ENCODE results near the gene PCDHB12. TPM values are rescaled to one million over a fixed set of nuclear protein-coding genes. Genes with fewer than 3 reads are reported as not detected.

The PCDHB12 gene
- total and polyA plus RNA-seq, 9 of the 15 experiments (the other 6 are each of a cell fraction or from before 2014, with no cell fraction given), result not detected

DNA sequence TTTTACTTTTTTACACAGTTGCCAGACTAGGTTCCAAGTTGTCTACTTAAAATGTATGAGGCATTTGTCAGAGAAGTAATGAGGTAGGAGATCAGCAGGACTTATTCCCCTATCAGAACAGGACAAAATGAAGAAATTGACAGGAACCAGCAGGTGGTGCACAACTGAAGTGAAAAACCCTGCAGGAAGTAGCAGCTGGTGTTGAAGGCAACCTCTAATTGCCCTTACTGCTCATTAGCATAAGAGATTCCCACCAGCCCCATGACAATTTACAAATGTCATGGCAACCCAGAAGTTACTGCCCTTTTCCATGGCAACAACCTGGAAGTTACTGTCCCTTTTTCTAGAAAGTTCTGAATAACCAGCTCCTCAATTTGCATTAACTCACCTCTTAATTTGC lies 42.1 kb downstream of the PCDHB12 start:
- ChIA-PET POLR2A (interaction anchor here (0.6 to 0.7 kb wide), 2 partner anchors 12 to 42 kb away, joined by 3 to 5 read pairs; no protein-coding TSS in a partner anchor), CTCF (ENCODE audit: low intra/inter-chr PET ratio) (no interaction called here)
- ATAC-seq (no peak), DNase-seq (ENCODE audit: extremely low read depth in 1 of 4, low spot score in 3 of 4) (no peak), FAIRE-seq (no peak)
- no peak overlapping the region for H3K4me3 ChIP-seq
- no peak overlapping the region for H3K9ac ChIP-seq (ENCODE audit: insufficient read depth in 1 of 2, low read depth in 2 of 2, low read length in 2 of 2)
- H3K4me1 ChIP-seq (replicated peaks in 1 of 2; ENCODE audit: control insufficient read depth in 2 of 2, insufficient read depth in 2 of 2, low read length in 2 of 2), result no peaks in the 10 kb centered on the region
- H3K9me3 ChIP-seq (replicated peaks; ENCODE audit: control insufficient read depth, insufficient read depth, low read depth, low read length), result no peaks in the 10 kb centered on the region
- no peak overlapping the region for H3K27ac ChIP-seq (ENCODE audit: extremely low read depth, low read depth, low read length)
- in situ Hi-C loops (cut with MboI) (no loop called here), intact Hi-C loops (cut with micrococcal nuclease) (no loop called here)
- no peak overlapping the region for H3K4me2 ChIP-seq (ENCODE audit: insufficient read depth, low read length)
- no peaks in the 10 kb centered on the region for H3K79me2 ChIP-seq (ENCODE audit: control insufficient read depth, insufficient read depth, low read length)
- no peaks in the 10 kb centered on the region for H3K36me3 ChIP-seq (ENCODE audit: control insufficient read depth, insufficient read depth, low read length)
- H4K20me1 ChIP-seq (replicated peaks; ENCODE audit: control insufficient read depth, insufficient read depth, low read length), result no peaks in the 10 kb centered on the region
- TF ChIP-seq SMAD1 (IDR thresholded peaks at IDR 0.05; ENCODE audit: low read depth, low read length, partially characterized antibody) (no peak), ZNF354B (CRISPR knock-in tag; IDR thresholded peaks at IDR 0.05) (no peak), ARID1B (IDR thresholded peaks at IDR 0.05) (no peak)
- BruUV-seq (replicated peaks), result no TSS peak
- no peaks in the 10 kb centered on the region for H3K9me1 ChIP-seq (ENCODE audit: control insufficient read depth, insufficient read depth, low read length)
- peaks cover 0 to 5% of the 10 kb centered on the region in 2 experiments; a peak in 1 of 5 replicates for H3K27me3 ChIP-seq (ENCODE audit: control insufficient read depth in 2 of 2, insufficient read depth in 2 of 2, low read length in 2 of 2)
- no peak overlapping the region for H2AFZ ChIP-seq (ENCODE audit: low read depth, low read length)

DNA sequence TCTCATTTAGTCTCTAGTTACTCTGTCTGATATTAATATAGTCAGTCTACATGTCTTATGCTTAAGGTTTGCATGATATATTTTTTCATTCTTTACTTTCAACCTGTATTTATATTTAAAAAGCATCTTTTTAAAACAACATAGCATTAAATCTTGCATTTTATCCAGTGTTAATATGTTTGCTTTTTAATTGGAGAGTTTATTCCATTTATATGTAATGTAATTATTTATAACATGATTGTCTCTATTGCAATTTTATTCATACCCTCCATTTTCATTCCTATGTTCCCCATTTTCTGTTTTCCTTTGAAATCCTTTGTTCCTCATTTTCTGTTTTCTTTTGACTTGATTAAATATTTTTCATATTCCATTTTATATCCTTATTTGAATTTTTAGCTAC lies 49.9 kb downstream of the PCDHB12 start:
- ChIA-PET POLR2A (no interaction called here), CTCF (ENCODE audit: low intra/inter-chr PET ratio) (no interaction called here)
- no peak overlapping the region for H3K4me2 ChIP-seq (ENCODE audit: insufficient read depth, low read length)
- no peaks in the 10 kb centered on the region for H3K4me1 ChIP-seq (replicated peaks in 1 of 2; ENCODE audit: control insufficient read depth in 2 of 2, insufficient read depth in 2 of 2, low read length in 2 of 2)
- no peaks in the 10 kb centered on the region for H3K79me2 ChIP-seq (ENCODE audit: control insufficient read depth, insufficient read depth, low read length)
- DNase-seq (ENCODE audit: extremely low read depth in 1 of 4, low spot score in 3 of 4) (no peak), FAIRE-seq (no peak), ATAC-seq (no peak)
- BruUV-seq (replicated peaks), result no TSS peak
- no peaks in the 10 kb centered on the region for H3K36me3 ChIP-seq (ENCODE audit: control insufficient read depth, insufficient read depth, low read length)
- TF ChIP-seq GTF2A2 (tag; IDR thresholded peaks at IDR 0.05), result no peak
- no peak for TF ChIP-seq ZNF224 (CRISPR knock-in tag; IDR thresholded peaks at IDR 0.05)
- TF ChIP-seq, protein P1, sequence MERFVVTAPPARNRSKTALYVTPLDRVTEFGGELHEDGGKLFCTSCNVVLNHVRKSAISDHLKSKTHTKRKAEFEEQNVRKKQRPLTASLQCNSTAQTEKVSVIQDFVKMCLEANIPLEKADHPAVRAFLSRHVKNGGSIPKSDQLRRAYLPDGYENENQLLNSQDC (CRISPR knock-in tag; IDR thresholded peaks at IDR 0.05), result no peak
- peak; percentile 91 for TF ChIP-seq ZNF507 (tag; conservative IDR thresholded peaks at IDR 0.05)
- no peak for TF ChIP-seq KHSRP (IDR thresholded peaks at IDR 0.05)
- no peak for TF ChIP-seq ETS2 (tag; IDR thresholded peaks at IDR 0.05; ENCODE audit: borderline replicate concordance, poor library complexity, severe bottlenecking)
- TF ChIP-seq, protein P2, sequence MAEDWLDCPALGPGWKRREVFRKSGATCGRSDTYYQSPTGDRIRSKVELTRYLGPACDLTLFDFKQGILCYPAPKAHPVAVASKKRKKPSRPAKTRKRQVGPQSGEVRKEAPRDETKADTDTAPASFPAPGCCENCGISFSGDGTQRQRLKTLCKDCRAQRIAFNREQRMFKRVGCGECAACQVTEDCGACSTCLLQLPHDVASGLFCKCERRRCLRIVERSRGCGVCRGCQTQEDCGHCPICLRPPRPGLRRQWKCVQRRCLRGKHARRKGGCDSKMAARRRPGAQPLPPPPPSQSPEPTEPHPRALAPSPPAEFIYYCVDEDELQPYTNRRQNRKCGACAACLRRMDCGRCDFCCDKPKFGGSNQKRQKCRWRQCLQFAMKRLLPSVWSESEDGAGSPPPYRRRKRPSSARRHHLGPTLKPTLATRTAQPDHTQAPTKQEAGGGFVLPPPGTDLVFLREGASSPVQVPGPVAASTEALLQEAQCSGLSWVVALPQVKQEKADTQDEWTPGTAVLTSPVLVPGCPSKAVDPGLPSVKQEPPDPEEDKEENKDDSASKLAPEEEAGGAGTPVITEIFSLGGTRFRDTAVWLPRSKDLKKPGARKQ (CRISPR knock-in tag; IDR thresholded peaks at IDR 0.05), result no peak
- no peak for TF ChIP-seq TCF15 (CRISPR knock-in tag; IDR thresholded peaks at IDR 0.05)
- no peak for TF ChIP-seq SNRNP70 (optimal IDR thresholded peaks at IDR 0.05; ENCODE audit: low read depth, low read length)
- H3K4me3 ChIP-seq, result no peak overlapping the region
- H3K9ac ChIP-seq (ENCODE audit: insufficient read depth in 1 of 2, low read depth in 2 of 2, low read length in 2 of 2), result no peak overlapping the region
- intact Hi-C loops (cut with micrococcal nuclease) (no loop called here), in situ Hi-C loops (cut with MboI) (no loop called here)
- peaks cover 13% of the 10 kb centered on the region for H3K9me3 ChIP-seq (replicated peaks; ENCODE audit: control insufficient read depth, insufficient read depth, low read depth, low read length)
- H3K27me3 ChIP-seq (ENCODE audit: control insufficient read depth in 2 of 2, insufficient read depth in 2 of 2, low read length in 2 of 2), result no peaks in the 10 kb centered on the region
- H2AFZ ChIP-seq (ENCODE audit: low read depth, low read length), result no peak overlapping the region
- H3K27ac ChIP-seq (ENCODE audit: extremely low read depth, low read depth, low read length), result no peak overlapping the region
- H4K20me1 ChIP-seq (replicated peaks; ENCODE audit: control insufficient read depth, insufficient read depth, low read length), result no peaks in the 10 kb centered on the region
- H3K9me1 ChIP-seq (ENCODE audit: control insufficient read depth, insufficient read depth, low read length), result no peaks in the 10 kb centered on the region
